ENCODE measurements around the gene OPCML.

DNA sequence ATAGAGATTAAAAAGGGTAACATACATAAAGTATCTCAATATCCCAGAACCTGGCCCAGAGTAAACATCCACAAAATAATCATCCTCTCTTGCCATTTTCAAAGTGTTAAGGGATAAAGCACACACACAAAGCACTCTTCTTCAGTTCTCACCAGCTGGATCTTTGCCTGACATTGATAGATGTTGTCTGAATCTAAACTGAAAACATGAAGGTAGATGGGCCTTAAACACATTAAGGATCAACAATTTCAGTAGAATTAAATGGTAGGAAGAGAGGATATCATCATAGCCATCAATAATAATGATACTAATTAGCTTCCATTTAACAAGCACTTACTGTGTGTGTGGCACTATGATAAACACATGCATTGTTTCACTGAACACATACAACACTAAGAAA, 261.1 kb downstream of the OPCML start:
- TF ChIP-seq, protein P1, sequence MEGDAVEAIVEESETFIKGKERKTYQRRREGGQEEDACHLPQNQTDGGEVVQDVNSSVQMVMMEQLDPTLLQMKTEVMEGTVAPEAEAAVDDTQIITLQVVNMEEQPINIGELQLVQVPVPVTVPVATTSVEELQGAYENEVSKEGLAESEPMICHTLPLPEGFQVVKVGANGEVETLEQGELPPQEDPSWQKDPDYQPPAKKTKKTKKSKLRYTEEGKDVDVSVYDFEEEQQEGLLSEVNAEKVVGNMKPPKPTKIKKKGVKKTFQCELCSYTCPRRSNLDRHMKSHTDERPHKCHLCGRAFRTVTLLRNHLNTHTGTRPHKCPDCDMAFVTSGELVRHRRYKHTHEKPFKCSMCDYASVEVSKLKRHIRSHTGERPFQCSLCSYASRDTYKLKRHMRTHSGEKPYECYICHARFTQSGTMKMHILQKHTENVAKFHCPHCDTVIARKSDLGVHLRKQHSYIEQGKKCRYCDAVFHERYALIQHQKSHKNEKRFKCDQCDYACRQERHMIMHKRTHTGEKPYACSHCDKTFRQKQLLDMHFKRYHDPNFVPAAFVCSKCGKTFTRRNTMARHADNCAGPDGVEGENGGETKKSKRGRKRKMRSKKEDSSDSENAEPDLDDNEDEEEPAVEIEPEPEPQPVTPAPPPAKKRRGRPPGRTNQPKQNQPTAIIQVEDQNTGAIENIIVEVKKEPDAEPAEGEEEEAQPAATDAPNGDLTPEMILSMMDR (conservative IDR thresholded peaks at IDR 0.05): no peak
- TF ChIP-seq EZH2 (IDR thresholded peaks at IDR 0.05; ENCODE audit: low read depth): no peak

Data from PC-9 (cell line).